Bone marrow (tissue), 2 donors: ENCODE measurements around the gene GALNT12.
A peak's percentile ranks its signal among the peaks of the same experiment; 100 is the strongest.

Experiments used
- DNase-seq, 2 donors: peaks; one replicate each; lab custom pipeline; 2025; lab: John Stamatoyannopoulos, UW

Gene GALNT12

GRCh38 chr9:98860871-98861293 lies 53.4 kb downstream of the GALNT12 start:
- DNase-seq = no peak

- peak in 1 of 2 donors; percentile 8 for DNase-seq
These were observed 54.5 kb downstream of the GALNT12 start for GRCh38 chr9:98861781-98862504.

GRCh38 chr9:98862936-98863335 lies 55.5 kb downstream of the GALNT12 start:
- no peak for DNase-seq

- DNase-seq = no peak
These were observed 57.1 kb downstream of the GALNT12 start for GRCh38 chr9:98864281-98865174.

- DNase-seq = no peak
These were observed 57.9 kb downstream of the GALNT12 start for GRCh38 chr9:98865284-98865875.

- DNase-seq = no peak
These were observed 59.1 kb downstream of the GALNT12 start for GRCh38 chr9:98866435-98867102.

- DNase-seq = peak in 1 of 2 donors; percentile 4
These were observed 59.6 kb downstream of the GALNT12 start for GRCh38 chr9:98867103-98867428.

GRCh38 chr9:98867429-98868168 lies 60.1 kb downstream of the GALNT12 start:
- DNase-seq = peak; percentile 6 to 33

GRCh38 chr9:98869078-98869745 lies 61.7 kb downstream of the GALNT12 start:
- DNase-seq = no peak

GRCh38 chr9:98869866-98870265 lies 62.4 kb downstream of the GALNT12 start:
- no peak for DNase-seq

GRCh38 chr9:98870782-98871557 lies 63.5 kb downstream of the GALNT12 start:
- DNase-seq = no peak

- no peak for DNase-seq
These were observed 64.1 kb downstream of the GALNT12 start for GRCh38 chr9:98871558-98872065.

- DNase-seq = no peak
These were observed 66.1 kb downstream of the GALNT12 start for GRCh38 chr9:98873526-98873925.

GRCh38 chr9:98873951-98874371 lies 66.5 kb downstream of the GALNT12 start:
- DNase-seq = no peak

- DNase-seq = no peak
These were observed 67.3 kb downstream of the GALNT12 start for GRCh38 chr9:98874721-98875255.

GRCh38 chr9:98875536-98875935 lies 68.1 kb downstream of the GALNT12 start:
- DNase-seq = no peak

- no peak for DNase-seq
These were observed 69.8 kb downstream of the GALNT12 start for GRCh38 chr9:98877311-98877710.

- DNase-seq = no peak
These were observed 71.9 kb downstream of the GALNT12 start for GRCh38 chr9:98879094-98879962.

- no peak for DNase-seq
These were observed 72.5 kb downstream of the GALNT12 start for GRCh38 chr9:98879963-98880310.
